Testis (tissue), 2 donors: ENCODE measurements around the gene POLR3K.

Source experiments
- CTCF ChIP-seq, 3 experiments: fragments of 450-650 bp in 2 of 3; fragments of 200-600 bp in 1 of 3; sonication (generic) in 1 of 3; IDR thresholded peaks; one replicate each; pipeline ENCODE4 v1.5.1; 2016 to 2019; ENCODE audit warnings: antibody characterized with exemption in 3 of 3, mild to moderate bottlenecking in 2 of 3, moderate library complexity in 1 of 3
- POLR2A ChIP-seq: fragments of 450-650 bp; IDR thresholded peaks from one replicate; pipeline ENCODE4 v1.6.1; 2017; ENCODE audit warnings: antibody characterized with exemption, mild to moderate bottlenecking, moderate library complexity

- TF ChIP-seq CTCF (IDR thresholded peaks at IDR 0.05) (no peak), POLR2A (no peak)
Observed at GRCh38 chr16:63466-63865, 10.1 kb upstream of the POLR3K start.
